Tibial nerve (tissue), 4 donors: Measurements from ENCODE around the gene ABHD12. TPM values are rescaled to one million over a fixed set of nuclear protein-coding genes. Genes with fewer than 3 reads are reported as not detected.

ENCODE experiments used
- DNase-seq, 2 donors: peaks; one replicate each; pipeline ENCODE4 v3.0.0-alpha.2; 2019; ENCODE audit warnings: low spot score in 2 of 2
- H3K27ac ChIP-seq, 4 donors: fragments of 200-600 bp; sonication (generic) in 3 of 4; one replicate each; pipeline ENCODE4 v1.5.1; 2017 to 2019; ENCODE audit warnings: mild to moderate bottlenecking in 1 of 4
- H3K27me3 ChIP-seq, 2 donors: fragments of 200-600 bp; sonication (generic) in 1 of 2; one replicate each; pipeline versions ENCODE4 v1.5.1 to v1.6.0; 2017 to 2019
- H3K36me3 ChIP-seq, 3 donors: fragments of 200-600 bp; sonication (generic); one replicate each; pipeline ENCODE4 v1.5.1; 2018 to 2019
- H3K4me1 ChIP-seq, 4 donors: fragments of 200-600 bp; sonication (generic) in 3 of 4; one replicate each; pipeline ENCODE4 v1.5.1; 2017 to 2019
- H3K4me3 ChIP-seq, 4 donors: fragments of 200-600 bp; sonication (generic) in 3 of 4; one replicate each; pipeline ENCODE4 v1.5.1; 2017 to 2019; ENCODE audit warnings: mild to moderate bottlenecking in 1 of 4, moderate library complexity in 1 of 4
- H3K9me3 ChIP-seq, 4 donors: fragments of 200-600 bp; sonication (generic) in 3 of 4; one replicate each; pipeline ENCODE4 v1.5.1; 2017 to 2019
- CTCF ChIP-seq, 5 experiments: fragments of 200-600 bp in 3 of 5; fragments of 450-650 bp in 2 of 5; sonication (generic) in 3 of 5; IDR thresholded peaks; one replicate each; pipeline ENCODE4 v1.5.1; 2016 to 2019; ENCODE audit warnings: antibody characterized with exemption in 5 of 5, mild to moderate bottlenecking in 3 of 5, moderate library complexity in 2 of 5
- EP300 ChIP-seq, 2 donors: sonication (generic); formaldehyde crosslinking; IDR thresholded peaks; one replicate each; pipeline ENCODE4 v1.6.1; 2017; ENCODE audit warnings: antibody characterized with exemption in 2 of 2, mild to moderate bottlenecking in 1 of 2
- POLR2A ChIP-seq, 2 donors: fragments of 450-650 bp; IDR thresholded peaks; one replicate each; pipeline ENCODE4 v1.6.1; 2017; ENCODE audit warnings: antibody characterized with exemption in 2 of 2, mild to moderate bottlenecking in 2 of 2, moderate library complexity in 2 of 2
- WGBS, 2 donors: methylation state at CpG; one replicate each; pipeline ENCODE4 v1.1.5; 2018; 5-methylcytosine and 5-hydroxymethylcytosine counted together
- total RNA-seq, 4 donors: library from RNA; depleted of rRNA; stranded (reverse); fragments of >200 nt; gene quantifications; one replicate each; pipeline ENCODE4 v1.1.0, GENCODE V29; 2016

Gene ABHD12
- total RNA-seq, 4 donors from 2014 or later = 67.2 to 116 (median 105) TPM

GRCh38 chr20:25257130-25257529 lies 133.5 kb downstream of the ABHD12 start:
- TF ChIP-seq CTCF (IDR thresholded peaks at IDR 0.05) (no peak), POLR2A (IDR thresholded peaks at IDR 0.05) (no peak), EP300 (IDR thresholded peaks at IDR 0.05) (no peak)
- Histone ChIP-seq H3K4me3 (no peak overlapping the region), H3K27me3 (no peaks in the 10 kb centered on the region), H3K36me3 (peaks cover 0 to 31% (median 0%) of the 10 kb centered on the region in 3 donors), H3K9me3 (no peaks in the 10 kb centered on the region), H3K4me1 (peaks cover 0 to 40% (median 14%) of the 10 kb centered on the region in 4 donors), H3K27ac (no peak overlapping the region)
- WGBS, 2 donors = 91 to 92% methylated on average over 5 of the region's 5 CpGs
- no peak for DNase-seq

GRCh38 chr20:25256226-25256859 lies 134.3 kb downstream of the ABHD12 start:
- Histone ChIP-seq H3K4me3 (no peak overlapping the region), H3K27me3 (no peaks in the 10 kb centered on the region)
- WGBS, 2 donors = 77% methylated on average over 5 of the region's 5 CpGs

GRCh38 chr20:25254986-25255680 lies 135.5 kb downstream of the ABHD12 start:
- Histone ChIP-seq H3K9me3 (no peaks in the 10 kb centered on the region), H3K36me3 (peaks cover 0 to 13% (median 0%) of the 10 kb centered on the region in 3 donors), H3K4me1 (peaks cover 0 to 60% (median 21%) of the 10 kb centered on the region in 4 donors), H3K27me3 (no peaks in the 10 kb centered on the region), H3K27ac (peak overlapping the region in 2 of 4 donors; percentile 32 to 78), H3K4me3 (no peak overlapping the region)
- 66 to 71% methylated on average over 8 to 11 of the region's 12 CpGs for WGBS, 2 donors
- TF ChIP-seq POLR2A (IDR thresholded peaks at IDR 0.05) (no peak), CTCF (IDR thresholded peaks at IDR 0.05) (no peak), EP300 (IDR thresholded peaks at IDR 0.05) (no peak)
- no peak for DNase-seq

More at GRCh38 chr20:25256226-25256859, 134.3 kb downstream of the ABHD12 start:
- H3K9me3 ChIP-seq = no peaks in the 10 kb centered on the region
- H3K36me3 ChIP-seq = peaks cover 0 to 25% (median 0%) of the 10 kb centered on the region in 3 donors
- TF ChIP-seq EP300 (IDR thresholded peaks at IDR 0.05) = no peak
- TF ChIP-seq CTCF (IDR thresholded peaks at IDR 0.05) = no peak
- no peak for TF ChIP-seq POLR2A (IDR thresholded peaks at IDR 0.05)
- DNase-seq = no peak
- peaks cover 0 to 48% (median 14%) of the 10 kb centered on the region in 4 donors for H3K4me1 ChIP-seq
- peak overlapping the region in 1 of 4 donors; percentile 78 for H3K27ac ChIP-seq

GRCh38 chr20:25254571-25254970 lies 136.1 kb downstream of the ABHD12 start:
- Histone ChIP-seq H3K4me3 (no peak overlapping the region), H3K9me3 (no peaks in the 10 kb centered on the region), H3K27ac (peak overlapping the region in 2 of 4 donors; percentile 32 to 78), H3K36me3 (peaks cover 0 to 8% (median 0%) of the 10 kb centered on the region in 3 donors), H3K27me3 (no peaks in the 10 kb centered on the region), H3K4me1 (peaks cover 0 to 65% (median 26%) of the 10 kb centered on the region in 4 donors)
- TF ChIP-seq EP300 (IDR thresholded peaks at IDR 0.05) (no peak), CTCF (IDR thresholded peaks at IDR 0.05) (no peak), POLR2A (IDR thresholded peaks at IDR 0.05) (no peak)
- DNase-seq = no peak
- 56 to 59% methylated on average over 5 of the region's 5 CpGs for WGBS, 2 donors
